Measurements from ENCODE around the gene POC1A.

DNA sequence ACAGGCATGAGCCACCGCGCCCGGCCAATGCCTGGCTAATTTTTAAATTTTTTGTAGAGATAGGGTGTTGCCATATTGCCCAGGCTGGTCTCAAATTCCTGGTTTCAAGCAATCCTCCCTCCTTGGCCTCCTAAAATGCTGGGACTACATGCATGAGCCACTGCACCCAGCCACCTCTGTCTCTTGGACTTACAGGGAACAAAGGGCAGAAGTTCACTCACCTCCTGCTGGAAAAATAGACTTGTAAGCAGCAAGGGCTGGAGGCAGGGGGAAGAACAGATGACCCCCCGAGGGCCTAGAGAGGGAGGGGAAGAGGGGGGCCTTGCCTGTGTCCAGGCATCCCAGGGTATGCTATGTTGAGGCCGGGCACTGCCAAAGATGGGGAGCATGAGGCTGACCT, 120.0 kb downstream of the POC1A start:
- no peak for TF ChIP-seq POLR2A (IDR thresholded peaks at IDR 0.05)
- TF ChIP-seq, protein P1, sequence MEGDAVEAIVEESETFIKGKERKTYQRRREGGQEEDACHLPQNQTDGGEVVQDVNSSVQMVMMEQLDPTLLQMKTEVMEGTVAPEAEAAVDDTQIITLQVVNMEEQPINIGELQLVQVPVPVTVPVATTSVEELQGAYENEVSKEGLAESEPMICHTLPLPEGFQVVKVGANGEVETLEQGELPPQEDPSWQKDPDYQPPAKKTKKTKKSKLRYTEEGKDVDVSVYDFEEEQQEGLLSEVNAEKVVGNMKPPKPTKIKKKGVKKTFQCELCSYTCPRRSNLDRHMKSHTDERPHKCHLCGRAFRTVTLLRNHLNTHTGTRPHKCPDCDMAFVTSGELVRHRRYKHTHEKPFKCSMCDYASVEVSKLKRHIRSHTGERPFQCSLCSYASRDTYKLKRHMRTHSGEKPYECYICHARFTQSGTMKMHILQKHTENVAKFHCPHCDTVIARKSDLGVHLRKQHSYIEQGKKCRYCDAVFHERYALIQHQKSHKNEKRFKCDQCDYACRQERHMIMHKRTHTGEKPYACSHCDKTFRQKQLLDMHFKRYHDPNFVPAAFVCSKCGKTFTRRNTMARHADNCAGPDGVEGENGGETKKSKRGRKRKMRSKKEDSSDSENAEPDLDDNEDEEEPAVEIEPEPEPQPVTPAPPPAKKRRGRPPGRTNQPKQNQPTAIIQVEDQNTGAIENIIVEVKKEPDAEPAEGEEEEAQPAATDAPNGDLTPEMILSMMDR (IDR thresholded peaks at IDR 0.05): no peak
